Transverse colon (tissue), 3 donors: Measurements from ENCODE around the gene RAPGEF4.

ENCODE experiments used
- POLR2A ChIP-seq: fragments of 450-650 bp; IDR thresholded peaks from one replicate; pipeline ENCODE4 v1.6.1; 2016; ENCODE audit warnings: antibody characterized with exemption, mild to moderate bottlenecking, moderate library complexity
- POLR2AphosphoS5 ChIP-seq, 3 donors: sonication (generic); formaldehyde crosslinking; IDR thresholded peaks; one replicate each; pipeline ENCODE4 v1.6.1; 2016; ENCODE audit warnings: antibody characterized with exemption in 3 of 3

DNA sequence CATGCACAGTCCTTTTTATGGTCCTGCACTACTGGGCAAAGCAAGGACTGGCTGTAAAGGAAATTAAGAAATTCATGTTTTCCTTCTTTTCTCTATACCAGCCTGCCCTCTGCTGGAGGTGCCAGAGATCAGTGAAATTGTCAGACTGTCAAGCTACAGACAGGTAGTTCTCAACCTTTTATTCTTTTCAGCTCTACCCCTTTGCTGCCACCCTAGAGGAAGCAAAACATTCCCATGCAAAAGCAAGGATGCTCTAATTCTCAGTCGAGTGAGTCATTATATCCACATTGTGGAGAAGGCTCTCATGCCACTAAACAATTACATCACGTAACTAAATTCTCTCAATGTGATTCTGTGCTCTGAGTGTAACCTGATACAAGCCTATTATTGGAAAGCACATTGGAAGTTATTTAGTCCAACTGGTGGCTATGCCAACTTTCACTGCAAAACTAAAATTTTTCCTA lies 25.0 kb upstream of the RAPGEF4 start:
- TF ChIP-seq POLR2A (no peak), POLR2AphosphoS5 (IDR thresholded peaks at IDR 0.05) (no peak)
